NCI-H187 (cell line): ENCODE results near the gene P2RY14.

ENCODE experiments used
- DNase-seq, 2 experiments: peaks; one replicate each; lab custom pipeline; 2025; lab: John Stamatoyannopoulos, UW

P2RY14 gene

DNA sequence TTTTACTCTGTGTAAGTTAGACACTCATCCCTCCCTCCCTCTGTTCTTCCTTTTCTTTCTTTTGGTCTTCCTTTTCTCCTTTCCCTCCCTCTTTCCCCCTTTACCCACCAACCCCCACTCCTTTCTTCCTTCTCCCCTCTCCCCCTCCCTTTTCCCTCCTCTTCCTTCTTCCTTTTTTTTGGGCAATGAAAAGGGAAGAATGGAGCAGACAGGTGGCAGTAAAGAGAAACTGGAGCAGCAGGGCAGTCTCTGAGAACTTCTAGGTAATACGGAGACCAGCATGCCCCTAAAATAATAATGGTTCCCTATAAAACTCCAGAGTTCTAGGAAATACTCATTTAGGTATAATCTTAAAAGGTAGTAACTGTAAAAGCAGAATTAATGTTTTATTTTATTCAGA lies 63.9 kb downstream of the P2RY14 start:
- DNase-seq, result no peak

DNA sequence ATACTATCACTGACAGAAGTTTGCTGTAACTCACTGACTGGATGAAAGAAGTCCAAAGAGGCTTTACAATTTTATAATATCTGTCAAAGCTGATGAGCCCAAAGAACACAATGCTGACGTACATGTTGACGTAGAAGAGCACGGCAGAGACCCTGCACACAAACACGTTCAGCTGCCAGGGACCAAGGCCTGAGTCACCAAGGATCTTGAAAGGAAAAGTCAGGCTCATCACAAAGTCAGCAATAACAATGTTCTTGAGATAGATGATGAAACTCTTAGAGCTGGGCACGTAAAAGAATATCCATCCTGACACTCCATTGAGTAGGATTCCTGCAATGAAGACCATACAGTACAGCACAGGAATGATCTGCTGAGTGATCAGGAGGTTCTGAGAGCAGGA lies 64.5 kb downstream of the P2RY14 start:
- no peak for DNase-seq

DNA sequence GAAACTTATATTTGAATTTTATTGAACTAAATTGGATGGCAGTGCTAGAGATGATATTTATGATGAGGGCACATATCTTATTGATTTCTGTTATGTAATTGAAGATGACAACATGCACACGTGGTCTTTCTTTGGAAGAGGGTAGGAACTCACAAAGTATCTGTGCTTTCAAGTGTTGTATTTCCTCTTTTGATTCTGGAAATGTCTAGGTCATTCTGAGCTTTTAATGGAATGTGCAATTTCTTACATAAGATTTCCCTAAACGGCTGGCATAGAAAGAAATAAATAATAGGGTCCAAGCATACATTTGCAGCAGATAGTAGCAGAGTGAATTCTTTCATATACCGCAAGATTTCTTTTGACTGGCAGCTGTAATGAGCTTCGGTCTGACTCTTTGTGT lies 65.2 kb downstream of the P2RY14 start:
- no peak for DNase-seq

DNA sequence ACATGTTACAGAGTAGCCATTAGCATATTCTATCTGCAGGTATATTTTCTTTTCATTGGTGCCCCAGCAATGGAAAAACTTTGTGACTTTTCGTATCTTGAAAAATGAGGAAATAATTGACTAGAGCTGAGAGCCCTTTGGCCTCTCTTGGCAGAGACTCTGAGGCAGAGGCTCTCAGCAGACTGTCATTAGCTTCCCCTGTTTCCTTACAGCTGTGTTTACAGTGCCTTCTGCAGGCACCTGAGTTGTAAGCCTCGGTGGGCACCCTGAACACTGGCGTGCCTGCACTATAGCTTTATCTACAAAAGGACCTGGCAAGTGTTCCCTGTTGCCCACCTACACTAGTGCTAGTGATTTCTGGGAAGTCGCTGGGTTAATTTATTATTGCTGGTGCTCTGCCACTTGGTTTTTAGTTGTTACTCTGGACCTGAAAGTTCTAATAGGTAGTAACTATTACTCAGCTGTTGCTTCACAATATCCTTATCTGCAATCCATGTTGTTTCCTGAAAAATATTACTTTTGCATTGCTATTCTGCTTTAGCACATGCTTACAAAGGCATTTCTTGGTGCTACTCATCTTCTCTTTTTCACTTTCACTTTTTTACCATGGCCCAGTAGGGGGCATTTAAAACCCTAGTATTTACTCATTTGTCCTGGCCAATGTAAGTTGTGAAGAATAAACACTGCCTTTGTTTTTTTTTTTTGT lies 67.5 kb downstream of the P2RY14 start:
- no peak for DNase-seq

DNA sequence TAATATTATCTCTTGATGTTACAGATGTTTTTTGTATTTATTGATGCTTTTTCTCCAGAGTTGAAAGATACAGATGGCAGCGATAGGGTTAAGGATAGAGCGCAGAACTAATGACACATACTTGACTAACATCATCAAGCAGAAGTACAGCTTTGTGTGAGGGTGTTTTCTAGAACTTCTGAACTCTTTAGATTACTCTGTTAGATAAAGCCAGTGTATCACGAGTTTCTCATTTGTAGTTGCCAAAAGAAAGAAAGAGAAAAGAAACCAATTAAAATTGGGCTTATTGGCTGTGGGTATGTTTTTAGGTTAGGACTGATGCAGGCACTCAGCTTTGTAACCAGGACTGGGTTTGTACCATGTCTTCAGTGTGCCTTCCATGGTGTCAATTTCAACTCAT lies 68.7 kb downstream of the P2RY14 start:
- no peak for DNase-seq

DNA sequence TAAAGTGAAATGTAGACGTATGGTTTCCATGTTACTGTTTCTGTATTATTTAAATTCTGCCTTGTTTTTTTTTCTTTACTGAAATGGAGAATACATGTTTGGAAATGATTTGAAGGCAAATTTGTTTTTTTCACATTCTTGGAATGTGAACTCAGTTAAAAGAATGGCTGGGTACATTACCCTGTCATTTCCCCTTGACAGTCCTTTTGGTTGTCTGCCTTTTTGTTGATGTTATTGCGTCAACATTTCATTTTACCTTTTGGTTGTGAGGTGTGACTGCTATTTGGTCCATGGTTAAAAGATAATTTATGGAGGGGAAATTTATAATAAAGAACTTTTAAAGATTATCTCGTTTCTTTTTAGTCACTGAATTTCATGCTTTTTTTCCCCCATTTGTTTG lies 72.1 kb downstream of the P2RY14 start:
- DNase-seq, result no peak

DNA sequence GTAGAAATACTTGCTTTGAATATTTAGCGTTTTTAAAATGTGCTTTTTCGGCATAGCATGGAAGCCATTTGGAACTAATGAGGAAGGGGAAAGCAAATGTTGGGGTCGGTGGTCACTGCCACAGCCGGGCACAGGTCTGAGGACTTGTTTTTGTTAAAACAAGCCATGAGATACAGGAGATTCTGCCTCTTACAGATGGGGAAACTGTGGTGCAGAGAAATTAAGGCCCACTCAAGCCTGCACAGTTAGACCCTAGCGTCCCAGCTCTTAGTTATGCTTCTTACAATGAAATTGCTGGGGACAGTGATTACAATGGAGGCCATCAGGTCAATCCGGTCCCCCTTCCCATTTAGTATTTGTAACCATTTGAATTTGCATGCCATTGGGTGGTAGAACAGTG lies 72.9 kb downstream of the P2RY14 start:
- no peak for DNase-seq

DNA sequence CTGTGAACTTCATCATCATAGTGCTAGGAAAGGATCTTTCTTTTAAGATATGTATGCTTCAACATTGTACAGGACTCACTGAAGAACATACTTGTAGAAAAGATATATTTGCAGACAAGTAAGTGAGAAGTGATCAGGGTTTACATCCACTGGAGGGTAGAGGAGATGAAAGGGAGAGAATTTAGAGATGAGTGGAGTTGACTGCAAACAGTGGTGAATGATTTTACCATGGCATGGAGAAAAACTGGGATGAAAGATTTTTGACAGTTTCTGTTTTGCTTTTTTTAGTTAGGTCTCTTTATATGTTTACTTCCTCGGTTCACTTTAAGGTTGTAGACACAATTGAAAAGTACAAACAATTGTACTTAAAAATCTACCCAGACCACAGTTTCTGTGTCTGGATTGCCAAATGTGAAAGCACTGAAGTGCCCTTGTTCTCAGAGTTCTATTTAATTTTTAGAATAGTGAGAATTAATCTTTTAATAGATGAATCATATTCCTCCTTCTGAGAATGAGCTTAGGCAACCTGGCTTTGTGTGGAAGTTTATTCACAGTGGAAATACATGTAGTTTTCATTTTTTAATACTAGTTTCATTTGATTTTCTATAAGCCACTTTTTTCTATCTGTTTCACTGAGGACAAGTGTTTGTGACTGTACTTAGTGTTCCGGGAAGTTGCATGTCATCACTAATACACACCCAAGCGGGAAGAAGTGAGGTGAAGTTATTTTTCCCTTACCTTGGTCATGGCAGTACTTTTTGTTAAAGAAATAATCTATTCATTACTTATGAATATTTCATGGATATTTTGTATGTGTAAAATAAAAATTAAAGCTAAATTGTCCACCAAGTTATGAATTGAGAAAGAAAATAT lies 73.6 kb downstream of the P2RY14 start:
- no peak for DNase-seq

DNA sequence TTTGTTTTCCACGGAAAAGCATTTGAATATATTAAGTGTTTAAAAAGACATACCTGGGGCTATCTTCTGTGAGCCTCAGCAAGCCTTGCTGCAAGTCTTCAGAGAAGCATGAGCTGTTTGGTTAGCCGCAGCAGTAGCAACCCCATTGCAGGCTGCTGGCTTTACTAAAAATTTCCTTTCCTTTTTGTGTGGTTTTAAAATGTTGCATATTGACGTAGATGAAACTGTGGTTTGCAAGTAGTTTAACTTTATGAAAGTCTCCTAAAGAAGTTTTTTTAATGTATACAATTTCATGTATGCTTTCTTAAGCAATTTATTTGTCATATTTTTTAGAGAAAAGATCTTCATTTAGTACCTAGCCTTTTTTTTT lies 75.3 kb downstream of the P2RY14 start, which contains the start of gene GPR171:
GPR171 (minus strand) TSS at position 166 of the 370 bp plus-strand sequence. CDS start 3,830 bp downstream, outside the sequence.
- no peak for DNase-seq

DNA sequence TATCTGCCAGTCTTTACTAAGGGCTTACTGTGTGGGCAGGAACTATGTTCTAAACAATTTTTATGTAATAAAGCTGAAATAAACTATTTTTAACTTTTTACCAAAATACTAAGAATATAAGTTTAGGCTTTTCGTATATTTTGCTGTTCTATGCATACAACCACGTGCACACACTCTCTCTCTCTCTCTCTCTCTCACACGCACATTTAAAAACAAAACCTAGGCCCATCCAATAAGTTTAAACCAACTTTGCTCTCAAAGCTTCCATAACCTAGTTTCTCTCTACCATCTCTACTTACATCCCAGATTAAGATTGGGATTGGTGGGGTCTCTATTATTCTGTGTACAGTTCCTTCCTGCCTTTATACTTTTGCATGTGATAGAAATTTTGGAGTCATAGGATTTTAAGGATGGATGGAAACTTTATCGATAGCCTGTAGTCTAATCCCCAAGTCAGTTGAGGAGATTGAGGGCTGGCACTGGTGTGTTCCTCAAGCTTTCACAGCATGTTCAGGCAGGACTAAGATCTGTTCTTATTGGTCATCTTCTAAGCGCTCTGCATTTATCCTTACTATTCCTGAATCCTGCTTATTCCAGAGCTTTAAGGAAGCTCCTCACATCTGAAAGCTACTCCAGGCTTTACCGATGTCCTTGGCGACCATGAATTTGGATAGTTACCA lies 77.2 kb downstream of the P2RY14 start:
- DNase-seq, result no peak

DNA sequence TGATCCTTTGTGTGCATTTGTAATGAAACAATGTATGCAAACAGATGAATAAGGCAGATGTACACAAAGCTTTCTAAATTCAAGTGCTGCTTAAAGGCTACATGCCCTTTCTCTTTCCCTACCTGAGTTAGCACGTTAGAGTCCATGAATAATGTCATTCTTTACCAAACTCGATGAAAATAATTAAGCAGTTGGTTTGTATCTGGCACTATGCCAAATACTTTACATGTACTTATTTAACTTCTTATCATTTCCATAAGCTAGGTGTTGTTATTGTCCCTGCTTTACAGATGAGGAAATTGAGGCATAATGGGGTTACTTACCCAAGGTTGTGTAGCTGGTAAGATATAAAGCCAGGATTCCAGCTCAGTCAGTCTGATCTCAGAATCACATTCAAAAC lies 77.8 kb downstream of the P2RY14 start:
- DNase-seq, result no peak

DNA sequence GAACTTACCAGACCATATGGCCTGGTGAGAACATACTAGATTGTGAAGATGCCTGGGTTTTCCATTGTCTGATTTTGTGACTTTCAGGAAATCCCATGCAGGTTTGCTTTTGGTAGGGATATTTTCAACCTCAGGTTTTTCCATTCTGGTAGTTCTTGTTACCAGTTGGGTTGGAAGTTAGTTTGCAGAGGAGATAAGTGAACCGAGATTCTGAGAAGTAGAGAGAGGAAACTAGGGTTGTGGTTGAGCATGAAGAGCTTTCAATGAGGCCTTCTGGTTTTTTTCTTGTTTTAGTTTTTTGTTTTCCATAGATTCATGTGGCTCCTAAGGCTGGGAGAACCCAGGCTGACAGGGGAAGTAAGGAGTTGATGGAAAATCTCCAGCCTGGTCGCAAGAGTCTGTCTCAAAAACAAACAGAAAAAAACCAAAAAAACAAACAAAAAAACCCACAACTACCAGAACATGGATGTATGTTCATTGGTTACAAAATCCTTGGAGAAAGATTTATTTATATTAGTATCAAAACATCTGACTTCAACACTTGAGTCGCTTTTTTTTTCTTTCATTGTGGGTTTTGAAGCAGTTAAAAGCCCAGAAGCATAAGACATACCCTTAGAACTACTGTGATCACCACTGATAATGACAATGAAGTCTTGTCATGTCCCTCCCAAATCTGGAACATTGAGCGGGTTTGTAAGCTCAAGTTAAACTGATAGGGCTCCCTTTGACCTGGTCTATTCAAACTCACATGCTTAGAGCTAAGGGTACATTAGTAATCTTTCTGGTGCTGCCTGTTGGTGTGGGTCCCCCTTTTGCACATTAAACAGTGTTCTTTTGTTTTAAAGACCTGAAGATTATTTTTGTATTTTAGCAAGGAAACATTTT lies 78.5 kb downstream of the P2RY14 start:
- DNase-seq, result no peak

DNA sequence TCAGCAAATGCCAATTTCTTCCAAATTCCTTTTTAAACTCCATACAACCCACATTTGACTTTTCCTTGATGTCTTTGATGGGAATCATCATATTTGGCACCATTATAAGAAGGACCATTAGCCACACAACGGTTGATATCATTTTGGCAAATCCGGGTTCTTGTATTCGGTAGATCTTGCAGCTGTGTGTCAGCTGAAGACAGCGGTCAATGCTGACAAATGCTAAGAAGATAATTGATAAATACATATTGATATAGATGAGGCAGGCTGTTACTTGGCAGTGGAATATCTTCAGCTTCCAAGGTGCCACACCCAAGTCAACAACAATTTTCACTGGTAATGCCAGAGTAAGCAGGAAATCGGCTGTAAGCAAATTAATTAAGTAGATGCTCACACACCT lies 79.5 kb downstream of the P2RY14 start:
- no peak for DNase-seq

DNA sequence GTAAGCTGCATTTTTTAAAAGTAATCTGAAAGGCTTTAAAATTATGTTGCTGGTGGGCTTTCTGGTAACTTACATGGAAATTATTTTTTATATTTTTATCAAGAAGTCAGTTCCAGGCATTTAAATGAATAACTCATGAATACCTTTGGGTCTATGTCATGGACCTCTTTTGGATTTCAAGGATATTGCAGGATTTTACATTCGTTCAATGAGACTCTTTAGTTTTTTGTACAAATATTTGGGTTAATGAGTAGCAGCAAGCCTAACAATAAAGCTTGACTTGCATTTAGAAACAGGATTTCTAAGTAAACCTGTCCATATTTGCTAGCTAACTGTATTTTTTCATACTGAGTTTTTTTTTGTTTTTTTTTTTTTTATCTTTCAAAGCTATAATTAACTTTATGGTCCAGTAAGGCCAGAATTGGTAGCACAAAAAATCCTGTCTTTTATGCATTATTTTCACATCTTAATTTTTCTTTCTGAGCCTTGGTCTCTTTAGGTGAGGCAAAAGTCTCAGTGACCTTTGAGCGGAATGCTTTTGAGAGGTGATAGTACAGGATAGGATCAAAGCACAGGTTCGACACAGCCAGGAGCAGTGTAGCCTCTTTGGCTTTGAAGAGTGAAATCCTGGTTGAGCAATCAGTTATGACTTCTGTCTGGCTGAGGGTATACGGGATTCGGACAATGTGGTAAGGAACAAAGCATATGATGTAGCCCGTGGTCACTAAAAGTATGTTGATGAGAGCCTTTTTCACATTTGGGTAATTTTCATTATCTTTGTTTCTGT lies 80.2 kb downstream of the P2RY14 start:
- DNase-seq, result no peak

DNA sequence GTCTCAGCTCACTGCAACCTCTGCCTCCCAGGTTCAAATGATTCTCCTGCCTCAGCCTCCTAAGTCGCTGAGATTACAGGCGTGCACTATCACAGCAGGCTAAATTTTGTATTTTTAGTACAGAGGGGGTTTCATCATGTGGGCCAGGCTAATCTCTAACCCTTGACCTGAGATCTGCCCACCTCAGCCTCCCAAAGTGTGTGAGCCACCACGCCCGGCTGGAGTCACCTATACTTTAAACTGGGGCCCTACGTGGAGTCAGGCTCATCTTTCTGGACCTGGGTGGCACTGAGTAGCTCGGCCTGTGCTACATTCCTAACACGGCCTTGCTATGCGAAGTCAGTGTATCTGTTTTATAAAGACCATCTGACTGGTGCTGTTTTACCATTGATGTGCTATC lies 81.1 kb downstream of the P2RY14 start:
- DNase-seq, result no peak

DNA sequence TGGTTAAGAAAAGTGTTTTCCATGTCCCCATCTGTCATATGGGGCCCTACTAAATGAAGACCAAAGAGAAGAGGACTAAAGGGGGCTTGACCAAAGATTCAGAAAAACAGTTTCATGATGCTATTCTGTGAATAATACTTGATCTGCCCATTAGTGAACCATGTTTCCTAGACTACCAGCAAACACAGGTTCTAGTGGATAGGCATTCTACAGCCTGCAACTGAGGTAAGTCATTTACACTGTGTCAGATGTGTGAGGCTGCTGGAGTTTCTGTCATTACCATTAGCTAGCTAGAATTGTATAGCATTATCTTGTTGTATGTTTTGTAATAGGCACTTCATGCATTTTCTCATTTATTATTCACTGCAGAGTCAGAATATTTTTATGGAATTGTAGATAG lies 81.9 kb downstream of the P2RY14 start:
- DNase-seq, result no peak

DNA sequence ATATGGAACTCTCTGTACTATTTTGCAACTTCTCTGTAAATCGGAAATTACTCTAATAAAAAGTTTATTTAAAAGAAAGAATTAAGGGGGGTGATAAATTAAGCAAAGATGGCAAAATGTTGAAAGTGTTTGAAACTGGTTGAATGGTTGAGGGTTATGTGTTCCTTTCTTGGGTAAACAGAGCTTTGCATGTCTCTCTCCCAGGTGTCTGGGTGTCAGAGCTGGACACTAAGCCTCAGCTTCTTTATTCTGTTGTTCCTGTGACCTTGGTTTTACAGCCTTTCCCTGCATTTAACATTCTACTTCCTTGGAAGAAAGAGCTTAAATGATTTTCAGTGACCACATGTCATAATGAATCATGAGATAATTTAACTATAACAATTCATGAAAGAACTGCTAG lies 82.5 kb downstream of the P2RY14 start:
- no peak for DNase-seq

DNA sequence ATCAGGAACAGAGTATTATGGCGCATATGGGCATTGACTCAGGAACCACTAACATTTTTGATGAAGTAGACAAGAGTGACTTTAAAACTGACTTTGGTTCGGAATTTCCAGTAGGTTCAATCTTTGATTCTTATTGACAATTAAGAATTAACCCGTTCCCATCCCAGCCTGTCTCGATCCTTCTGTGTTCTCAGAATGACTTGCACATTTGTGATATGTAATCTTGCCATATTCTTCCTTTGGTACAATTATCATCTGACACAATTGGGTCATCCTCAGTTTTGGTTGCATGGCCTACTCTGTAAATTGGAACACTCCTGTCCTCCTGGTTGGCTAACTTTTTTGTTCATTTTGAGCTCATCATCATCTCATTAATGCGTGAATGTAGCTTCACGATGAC lies 85.8 kb downstream of the P2RY14 start:
- DNase-seq, result no peak

DNA sequence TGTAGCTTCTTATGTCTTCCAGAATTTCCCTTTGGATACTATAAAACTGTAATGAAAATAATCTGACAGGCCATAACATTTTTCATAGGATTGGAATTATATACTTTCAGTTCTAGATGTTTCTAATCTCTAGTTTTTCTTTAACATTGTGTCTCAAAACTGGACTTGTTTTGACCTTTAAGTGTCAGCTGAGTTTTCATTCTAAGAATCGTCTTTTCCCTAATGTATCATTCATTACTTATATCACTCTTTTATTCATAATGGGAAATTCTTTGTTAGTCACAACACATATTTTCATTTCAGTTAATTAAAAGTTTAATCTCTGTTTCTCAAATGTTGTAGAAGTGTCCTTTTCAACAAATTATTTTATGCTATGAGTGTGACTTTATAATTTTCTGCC lies 87.2 kb downstream of the P2RY14 start:
- no peak for DNase-seq

DNA sequence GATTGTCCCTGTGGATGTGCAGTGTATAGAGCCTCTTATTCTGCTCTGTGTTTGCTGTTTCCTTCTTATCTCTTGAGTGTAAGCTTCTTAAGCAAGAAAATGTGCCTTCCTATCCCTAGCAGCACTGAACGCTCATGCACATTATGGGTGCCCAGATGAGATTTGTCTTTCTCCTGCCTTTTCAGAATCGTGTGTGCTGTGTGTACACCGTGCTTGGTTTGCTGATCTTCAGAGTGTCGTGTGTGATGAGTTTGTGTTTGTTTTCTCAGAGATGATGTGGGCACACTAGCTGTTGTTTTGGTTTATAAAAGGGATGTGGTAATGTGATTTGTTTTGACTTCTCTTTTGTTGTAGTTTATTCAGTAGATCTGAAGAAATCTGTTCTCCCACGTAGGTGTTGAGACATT lies 95.1 kb downstream of the P2RY14 start:
- DNase-seq, result no peak
